ENCODE measurements around the gene SMARCAD1. TPM values are rescaled to one million over a fixed set of nuclear protein-coding genes. Genes with fewer than 3 reads are reported as not detected.

The SMARCAD1 gene
- total RNA-seq, 1 donor from 2014 or later, result 43.0 TPM

GRCh38 chr4:94168321-94168720 lies 39.3 kb upstream of the SMARCAD1 start:
- H3K27me3 Mint-ChIP-seq (ENCODE audit: unreplicated experiment), result peaks cover 2% of the 10 kb centered on the region

GRCh38 chr4:94169803-94170372 lies 37.8 kb upstream of the SMARCAD1 start:
- Mint-ChIP-seq H3K27me3 (ENCODE audit: unreplicated experiment) (peaks cover 2% of the 10 kb centered on the region), H3K36me3 (ENCODE audit: low read depth, unreplicated experiment) (no peaks in the 10 kb centered on the region), H3K4me1 (ENCODE audit: unreplicated experiment) (no peaks in the 10 kb centered on the region), H3K9me3 (ENCODE audit: unreplicated experiment) (no peaks in the 10 kb centered on the region), H3K4me3 (ENCODE audit: unreplicated experiment) (no peak overlapping the region), H3K27ac (ENCODE audit: unreplicated experiment) (no peak overlapping the region)
- no peak for DNase-seq (ENCODE audit: low spot score)
- TF ChIP-seq CTCF (IDR thresholded peaks at IDR 0.05; ENCODE audit: unreplicated experiment), result no peak

More at GRCh38 chr4:94168321-94168720, 39.3 kb upstream of the SMARCAD1 start:
- no peaks in the 10 kb centered on the region for H3K9me3 Mint-ChIP-seq (ENCODE audit: unreplicated experiment)
- no peaks in the 10 kb centered on the region for H3K4me1 Mint-ChIP-seq (ENCODE audit: unreplicated experiment)
- H3K4me3 Mint-ChIP-seq (ENCODE audit: unreplicated experiment), result no peak overlapping the region
- no peak for DNase-seq (ENCODE audit: low spot score)
- no peak for TF ChIP-seq CTCF (IDR thresholded peaks at IDR 0.05; ENCODE audit: unreplicated experiment)
- H3K36me3 Mint-ChIP-seq (ENCODE audit: low read depth, unreplicated experiment), result no peaks in the 10 kb centered on the region
- peak overlapping the region; percentile 13 for H3K27ac Mint-ChIP-seq (ENCODE audit: unreplicated experiment)

- no peak overlapping the region for H3K27ac Mint-ChIP-seq (ENCODE audit: unreplicated experiment)
- TF ChIP-seq CTCF (IDR thresholded peaks at IDR 0.05; ENCODE audit: unreplicated experiment), result peak; percentile 93
- H3K4me1 Mint-ChIP-seq (ENCODE audit: unreplicated experiment), result no peaks in the 10 kb centered on the region
- peaks cover 2% of the 10 kb centered on the region for H3K27me3 Mint-ChIP-seq (ENCODE audit: unreplicated experiment)
- no peaks in the 10 kb centered on the region for H3K36me3 Mint-ChIP-seq (ENCODE audit: low read depth, unreplicated experiment)
- no peaks in the 10 kb centered on the region for H3K9me3 Mint-ChIP-seq (ENCODE audit: unreplicated experiment)
- DNase-seq (ENCODE audit: low spot score), result no peak
- H3K4me3 Mint-ChIP-seq (ENCODE audit: unreplicated experiment), result no peak overlapping the region
Measured at GRCh38 chr4:94171616-94172015, 36.0 kb upstream of the SMARCAD1 start.

GRCh38 chr4:94175553-94176261 lies 32.0 kb upstream of the SMARCAD1 start:
- Mint-ChIP-seq H3K4me1 (ENCODE audit: unreplicated experiment) (no peaks in the 10 kb centered on the region), H3K9me3 (ENCODE audit: unreplicated experiment) (no peaks in the 10 kb centered on the region), H3K36me3 (ENCODE audit: low read depth, unreplicated experiment) (no peaks in the 10 kb centered on the region), H3K27ac (ENCODE audit: unreplicated experiment) (no peak overlapping the region), H3K4me3 (ENCODE audit: unreplicated experiment) (no peak overlapping the region), H3K27me3 (ENCODE audit: unreplicated experiment) (peaks cover 2% of the 10 kb centered on the region)
- no peak for TF ChIP-seq CTCF (IDR thresholded peaks at IDR 0.05; ENCODE audit: unreplicated experiment)
- no peak for DNase-seq (ENCODE audit: low spot score)

GRCh38 chr4:94177822-94178221 lies 29.8 kb upstream of the SMARCAD1 start:
- TF ChIP-seq CTCF (IDR thresholded peaks at IDR 0.05; ENCODE audit: unreplicated experiment), result no peak
- Mint-ChIP-seq H3K4me3 (ENCODE audit: unreplicated experiment) (no peak overlapping the region), H3K27ac (ENCODE audit: unreplicated experiment) (no peak overlapping the region), H3K9me3 (ENCODE audit: unreplicated experiment) (no peaks in the 10 kb centered on the region), H3K4me1 (ENCODE audit: unreplicated experiment) (no peaks in the 10 kb centered on the region), H3K27me3 (ENCODE audit: unreplicated experiment) (no peaks in the 10 kb centered on the region), H3K36me3 (ENCODE audit: low read depth, unreplicated experiment) (no peaks in the 10 kb centered on the region)
- no peak for DNase-seq (ENCODE audit: low spot score)

All from endothelial cell (in vitro differentiated cells).